GM18907 (cell line): ENCODE results near the gene PHTF2.

Source experiments
- ATAC-seq: cut with Tn5 transposase; IDR thresholded peaks from one replicate; pipeline ENCODE4 v1.9.1; 2021; ENCODE audit warnings: mild to moderate bottlenecking, moderate library complexity; ENCODE audit not compliant: unreplicated experiment

The PHTF2 gene

DNA sequence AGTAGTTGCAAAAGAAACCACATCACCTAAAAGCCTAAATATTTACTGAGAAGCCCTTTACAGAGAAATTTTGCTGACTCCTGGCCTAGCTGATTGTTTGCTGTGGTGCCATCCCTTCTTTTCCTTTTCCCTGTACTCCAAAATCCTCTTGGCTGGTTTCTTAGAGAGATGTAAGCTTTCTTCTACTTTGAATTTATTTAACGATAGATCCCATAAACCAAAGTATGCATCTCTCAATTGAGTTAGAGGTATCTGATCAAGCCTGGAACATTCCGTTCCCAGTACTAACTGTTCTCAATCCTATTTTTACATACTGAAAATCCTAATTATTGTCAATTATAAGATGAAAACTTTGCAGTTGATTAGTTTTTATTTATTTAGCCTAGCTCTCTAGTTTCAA, 6.6 kb upstream of the PHTF2 start:
- ATAC-seq = no peak

DNA sequence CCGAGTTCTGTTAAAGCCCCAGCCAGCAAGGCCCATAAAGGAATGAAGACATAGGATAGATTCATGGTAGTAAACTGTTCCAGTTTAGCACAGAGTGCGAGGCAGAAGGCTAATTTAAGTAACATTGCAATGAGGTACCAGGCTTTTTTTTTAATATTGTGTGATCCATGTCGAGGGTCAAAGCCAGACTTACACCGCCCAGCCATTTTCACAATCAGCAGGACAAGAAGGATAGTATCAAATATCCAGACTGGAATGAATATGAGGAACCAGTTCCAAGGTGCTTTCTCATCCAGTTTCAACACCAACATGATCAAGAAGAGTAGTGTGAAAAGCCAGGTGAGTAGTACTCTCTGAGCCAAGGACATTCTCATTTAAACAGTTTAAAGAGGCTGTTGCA, 4.6 kb upstream of the PHTF2 start:
- ATAC-seq = no peak

DNA sequence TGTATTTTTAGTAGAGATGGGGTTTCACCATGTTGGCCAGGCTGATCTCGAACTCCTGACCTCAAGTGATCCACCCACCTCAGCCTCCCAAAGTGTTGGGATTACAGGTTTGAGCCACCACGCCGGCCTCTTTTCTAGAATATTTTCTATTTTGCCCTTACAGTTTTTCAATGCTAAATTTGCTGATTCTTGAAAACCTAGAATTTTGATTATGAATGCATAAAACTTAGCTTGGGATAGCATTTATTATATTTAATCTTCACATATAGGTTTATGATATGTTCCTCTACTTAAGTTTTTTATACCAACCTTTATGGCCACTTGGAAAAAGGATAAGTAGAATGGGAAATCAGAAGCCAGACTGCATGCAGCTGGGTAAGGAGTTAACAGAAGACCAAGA, 2.5 kb upstream of the PHTF2 start:
- ATAC-seq = no peak

DNA sequence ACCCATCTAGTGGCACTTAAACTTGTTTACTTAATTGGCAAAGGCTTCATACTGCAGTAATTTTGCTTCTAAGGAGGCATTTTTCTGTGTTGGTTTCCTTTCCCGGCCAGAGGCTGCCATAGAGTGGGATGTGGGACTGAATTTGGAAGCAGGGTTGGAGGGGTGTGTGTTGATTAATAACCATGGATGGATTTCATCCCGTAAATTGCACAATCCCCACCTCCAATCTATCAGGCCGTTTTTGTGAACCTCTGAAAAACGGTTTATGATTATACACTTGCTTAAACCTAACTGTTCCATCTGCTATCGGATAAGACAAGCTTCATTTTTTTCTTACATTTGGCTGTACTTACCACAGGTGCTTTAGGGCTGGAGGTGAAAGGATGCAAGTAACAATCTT, 1.6 kb upstream of the PHTF2 start:
- no peak for ATAC-seq

DNA sequence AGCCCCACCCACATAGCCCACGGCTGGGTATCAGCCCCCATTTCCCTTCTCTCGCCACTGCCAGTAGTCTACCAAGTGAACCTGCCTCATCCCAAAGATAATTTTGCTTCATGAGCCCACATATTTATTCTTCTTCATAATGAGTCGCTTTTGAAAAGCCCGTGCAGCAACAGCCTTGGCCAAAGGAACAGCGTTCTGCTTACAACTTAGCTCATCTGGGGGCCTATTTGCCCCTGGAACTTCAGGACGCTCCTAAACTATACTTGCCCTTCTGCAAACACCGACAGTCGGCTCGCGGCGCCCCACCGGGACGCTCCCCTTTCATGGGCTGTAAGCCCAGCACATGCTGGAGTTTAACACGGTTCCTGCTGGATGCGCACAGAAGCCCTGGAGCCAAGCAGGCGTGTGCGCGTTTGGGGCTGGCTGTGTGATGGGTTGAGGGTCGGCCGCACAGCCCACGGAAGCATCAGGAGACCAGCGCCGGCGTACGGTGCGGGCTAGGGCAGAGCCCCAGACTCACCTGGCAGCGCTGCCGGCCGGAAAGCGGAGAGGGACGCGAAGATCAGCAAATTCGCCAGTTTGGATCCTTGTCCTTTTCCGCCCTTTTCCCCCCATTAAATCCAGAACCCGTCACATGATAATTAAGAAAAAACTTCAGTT, 709 bp upstream of the PHTF2 start:
- peak; percentile 38 for ATAC-seq

GRCh38 chr7:77799078-77799964, 748 bp downstream of the PHTF2 start:
- ATAC-seq = peak; percentile 3

DNA sequence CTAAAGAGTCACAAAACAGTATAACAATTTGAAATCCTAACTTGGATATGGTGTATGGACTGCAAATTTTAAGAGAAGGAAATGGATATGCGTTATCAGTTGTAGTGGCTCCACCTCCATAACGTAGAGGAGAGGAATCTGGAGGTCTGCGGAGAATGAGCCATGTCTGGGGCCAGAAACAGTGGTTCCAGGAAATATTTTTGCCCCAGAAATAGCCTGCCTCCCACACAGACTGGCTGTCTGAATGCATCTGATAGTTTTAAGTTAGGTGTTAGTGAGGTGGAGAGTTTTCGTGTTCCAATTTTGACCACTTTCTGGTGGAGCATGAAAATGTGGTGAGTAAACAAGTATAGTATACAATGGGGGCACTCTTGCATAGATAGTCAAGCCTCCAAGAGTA, 1.6 kb downstream of the PHTF2 start:
- no peak for ATAC-seq

DNA sequence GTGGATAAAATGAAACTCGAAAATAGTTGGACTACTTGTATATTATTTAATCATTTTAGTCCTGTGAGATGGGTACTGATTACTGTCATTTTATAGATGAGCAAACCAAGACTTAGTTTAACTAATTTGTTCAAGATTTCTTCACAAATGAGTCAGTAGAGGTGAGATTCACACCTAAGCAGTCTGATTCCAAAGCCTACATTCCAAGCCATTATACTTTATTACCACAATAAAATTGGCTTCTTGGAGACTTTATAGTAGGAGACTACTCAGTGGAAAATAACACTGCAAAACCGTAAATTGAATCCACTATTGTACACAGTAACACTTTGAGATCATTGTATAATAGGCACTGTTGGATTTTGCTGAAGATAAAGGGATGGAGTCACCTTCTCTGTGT, 2.2 kb downstream of the PHTF2 start:
- no peak for ATAC-seq

DNA sequence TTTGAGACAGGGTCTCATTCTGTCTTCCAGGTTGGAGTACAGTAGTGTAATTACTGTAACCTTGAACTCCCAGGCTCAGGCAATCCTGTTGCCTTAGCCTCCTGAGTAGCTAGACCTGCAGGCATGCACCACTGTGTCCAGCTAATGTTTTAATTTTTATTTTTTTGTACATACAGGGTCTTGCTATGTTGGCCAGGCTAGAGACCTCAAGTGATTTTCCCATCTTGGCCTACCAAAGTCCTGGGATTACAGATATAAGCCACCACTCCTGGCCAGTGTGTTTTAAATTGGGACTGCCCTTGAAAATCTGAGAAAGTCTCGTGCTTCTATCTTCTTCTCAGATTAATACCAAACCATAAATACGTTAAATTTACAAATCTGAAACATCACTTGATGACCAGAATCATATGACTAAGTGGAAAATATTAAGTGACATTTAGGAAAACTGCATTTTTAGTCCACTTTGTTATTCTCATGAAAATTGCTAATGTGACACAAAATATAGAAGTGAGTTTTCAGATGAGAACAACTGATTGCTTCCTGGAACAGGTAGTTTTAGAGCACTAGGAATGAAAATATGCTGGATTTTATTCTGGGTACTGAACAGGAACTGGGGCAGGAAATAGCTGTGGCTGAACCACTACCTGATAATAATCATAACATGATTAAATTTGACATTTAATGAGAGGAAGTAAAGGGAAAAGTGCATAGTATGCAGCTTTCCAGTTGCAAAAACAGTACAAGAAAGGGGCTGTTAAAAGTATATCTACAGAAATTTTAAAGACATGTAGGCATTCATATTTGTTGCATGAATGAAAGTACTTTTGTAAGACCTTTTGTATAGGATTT, 4.2 kb downstream of the PHTF2 start:
- no peak for ATAC-seq

DNA sequence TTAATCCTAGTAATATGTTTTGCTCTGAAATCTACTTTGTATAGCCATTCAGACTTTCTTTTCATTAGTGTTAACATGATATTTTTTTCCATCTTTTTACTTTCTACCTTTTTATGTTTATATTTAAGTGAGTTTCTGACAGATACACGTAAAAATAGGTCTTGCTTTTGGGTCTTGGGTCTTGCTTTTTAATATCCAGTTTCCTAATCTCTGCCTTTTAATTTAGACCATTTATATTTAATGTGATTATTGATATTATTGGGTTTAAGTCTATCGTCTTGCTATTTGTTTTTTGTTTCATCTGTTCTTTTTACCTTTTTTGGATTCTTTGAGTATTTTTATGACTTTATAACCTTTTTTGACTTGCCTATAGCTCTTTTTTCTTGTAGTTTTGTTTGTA, 7.9 kb downstream of the PHTF2 start:
- ATAC-seq = no peak

GRCh38 chr7:77808517-77808916, 9.9 kb downstream of the PHTF2 start:
- no peak for ATAC-seq

DNA sequence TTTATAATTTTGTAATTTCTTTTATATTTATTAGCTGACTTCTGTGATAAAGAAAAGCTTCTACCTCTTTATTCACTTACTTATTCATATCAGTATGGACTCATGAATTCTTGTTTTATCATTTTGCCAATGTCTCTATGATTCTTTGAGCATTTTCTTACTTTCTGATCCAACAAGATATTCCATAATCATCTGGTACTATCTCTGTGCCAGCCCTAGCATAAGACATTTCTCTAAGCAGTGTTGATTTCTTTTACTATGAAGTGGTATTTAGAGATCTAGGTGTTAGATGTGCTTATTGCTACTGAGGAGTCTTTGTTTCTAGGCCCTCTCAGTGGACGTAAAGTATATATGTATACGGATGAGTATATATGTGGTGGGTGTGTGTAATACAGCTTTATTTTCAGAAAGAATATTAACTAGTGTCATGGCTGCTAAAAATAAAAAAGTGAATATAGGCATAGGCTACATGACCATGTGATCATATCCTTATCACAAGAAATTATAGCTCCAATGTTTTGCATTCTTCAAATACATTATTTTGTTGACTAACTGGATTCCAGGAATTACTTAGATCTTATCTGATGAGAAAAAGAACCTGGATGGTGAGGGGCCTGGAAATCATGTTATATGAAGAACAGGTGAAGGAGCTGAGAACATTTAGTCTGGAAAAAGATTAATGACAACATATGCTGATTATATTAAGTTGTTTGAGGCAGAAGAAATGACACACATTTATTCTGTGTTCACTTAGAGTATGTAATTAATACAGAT, 13.1 kb downstream of the PHTF2 start:
- no peak for ATAC-seq

- ATAC-seq = no peak
These were observed 13.7 kb downstream of the PHTF2 start for GRCh38 chr7:77812290-77812685.

- no peak for ATAC-seq
These were observed 14.6 kb downstream of the PHTF2 start for GRCh38 chr7:77813180-77813579.

DNA sequence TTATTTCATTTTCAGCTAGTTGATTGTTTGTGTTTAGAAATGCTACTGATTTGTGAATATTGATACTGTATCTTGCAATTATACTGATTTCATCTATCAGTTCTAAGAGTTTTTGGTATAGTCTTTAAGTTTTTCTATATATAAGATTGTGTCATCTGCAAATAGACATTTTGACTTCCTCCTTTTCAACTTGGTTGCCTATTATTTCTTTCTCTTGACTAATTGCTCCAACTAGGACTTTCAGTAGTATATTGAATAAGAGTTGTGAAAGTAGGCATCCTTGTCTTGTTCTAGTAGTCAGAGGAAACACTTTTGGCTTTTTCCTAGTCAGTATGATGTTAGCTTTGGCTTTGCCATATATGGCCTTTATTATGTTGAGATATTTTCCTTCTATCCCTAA, 20.4 kb downstream of the PHTF2 start:
- ATAC-seq = no peak

- ATAC-seq = no peak
These were observed 22.4 kb downstream of the PHTF2 start for GRCh38 chr7:77820967-77821366.

DNA sequence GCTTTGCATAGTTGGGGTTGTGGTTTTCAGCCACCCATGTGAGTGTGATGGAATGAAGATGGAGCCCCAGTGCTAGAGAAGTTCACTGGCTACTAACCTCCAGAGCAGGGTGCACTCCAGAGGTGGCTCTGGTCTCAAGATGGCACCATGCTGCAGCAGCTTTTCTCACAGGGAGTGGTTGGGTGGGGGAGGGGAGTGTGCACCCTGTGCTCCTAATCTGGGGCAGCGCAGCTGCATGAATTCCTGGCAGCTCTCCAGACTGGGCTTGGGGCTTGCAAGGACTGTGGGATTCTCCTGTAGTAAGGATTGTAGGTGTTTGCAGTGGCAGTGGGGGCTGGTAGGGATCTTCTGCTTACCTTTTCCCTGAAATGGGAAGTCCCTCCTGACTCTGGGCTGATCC, 23.7 kb downstream of the PHTF2 start:
- no peak for ATAC-seq

DNA sequence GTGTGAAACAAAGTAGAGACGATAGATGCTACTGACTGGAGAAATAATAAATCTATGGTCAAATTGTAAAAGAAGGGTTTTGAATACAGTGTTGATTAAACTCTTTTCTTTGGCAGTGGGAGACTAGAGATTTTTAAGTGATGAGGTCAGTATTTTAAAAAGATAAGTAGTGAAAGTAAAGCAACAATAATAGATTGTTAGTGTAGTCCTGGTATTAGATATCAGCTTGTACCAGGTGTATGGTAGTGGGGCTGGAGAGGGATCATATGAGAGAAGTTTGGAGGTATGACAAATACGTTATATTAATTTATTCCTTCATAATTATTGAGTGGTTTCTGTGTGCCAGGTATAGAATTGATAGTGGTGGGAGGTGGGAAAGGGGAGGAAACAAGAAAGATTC, 25.2 kb downstream of the PHTF2 start:
- no peak for ATAC-seq

- ATAC-seq = no peak
These were observed 26.1 kb downstream of the PHTF2 start for GRCh38 chr7:77824636-77825035.

DNA sequence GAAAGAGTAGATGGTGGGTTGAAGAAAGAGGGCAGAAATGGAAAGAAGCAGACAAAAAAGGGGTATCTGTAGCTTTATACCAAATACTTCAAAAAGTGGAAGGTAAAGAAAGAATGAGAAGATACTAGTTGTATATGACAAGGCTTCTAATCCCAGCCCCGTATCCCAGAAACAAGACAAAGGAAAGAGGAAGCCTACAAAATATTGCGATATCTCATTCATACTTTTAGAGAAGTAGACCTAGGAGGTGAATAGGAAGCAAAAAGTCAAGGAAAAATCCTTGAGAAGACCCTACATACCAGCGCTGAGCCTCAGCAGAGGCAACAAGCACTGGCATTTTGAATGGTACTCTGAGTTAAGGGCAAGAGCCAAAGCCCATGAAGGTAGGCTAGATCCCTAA, 26.6 kb downstream of the PHTF2 start:
- ATAC-seq = no peak

- ATAC-seq = no peak
These were observed 27.7 kb downstream of the PHTF2 start for GRCh38 chr7:77826300-77826699.
